ENCODE data around the gene SLC30A2. TPM values are rescaled to one million over a fixed set of nuclear protein-coding genes. Genes with fewer than 3 reads are reported as not detected.
A peak's percentile ranks its signal among the peaks of the same experiment; 100 is the strongest.

Gene SLC30A2
- total RNA-seq, 4 donors from 2014 or later = 0.14 TPM; not detected in 3

GRCh38 chr1:26055041-26055440 lies 9.1 kb upstream of the SLC30A2 start:
- Histone ChIP-seq H3K27ac (no peak overlapping the region), H3K4me1 (peaks cover 0 to 3% (median 0%) of the 10 kb centered on the region in 4 donors), H3K9me3 (no peaks in the 10 kb centered on the region), H3K4me3 (no peak overlapping the region), H3K36me3 (no peaks in the 10 kb centered on the region), H3K27me3 (peaks cover 14% of the 10 kb centered on the region)
- WGBS, 2 donors (ENCODE audit: low coverage in 1 of 2) = 80 to 83% methylated on average over 2 of the region's 2 CpGs
- in situ Hi-C loops (cut with MboI; ENCODE audit: low pct_ligation_motif_present in 1 of 4, low pct_unique_long_range_greater_than_20kb in 1 of 4, low sequenced_read_pairs in 3 of 4) (no loop called here), intact Hi-C loops (cut with DNase I; ENCODE audit: low total_unique reads) (no loop called here)
- no peak for DNase-seq
- TF ChIP-seq POLR2A (IDR thresholded peaks at IDR 0.05) (no peak), CTCF (IDR thresholded peaks at IDR 0.05) (no peak), EP300 (IDR thresholded peaks at IDR 0.05; ENCODE audit: low read depth) (no peak), POLR2AphosphoS5 (IDR thresholded peaks at IDR 0.05) (no peak)

- Histone ChIP-seq H3K4me1 (peaks cover 0 to 12% (median 4%) of the 10 kb centered on the region in 4 donors), H3K9me3 (no peaks in the 10 kb centered on the region), H3K27me3 (peaks cover 14% of the 10 kb centered on the region), H3K4me3 (no peak overlapping the region), H3K27ac (no peak overlapping the region), H3K36me3 (no peaks in the 10 kb centered on the region)
- no peak for DNase-seq
- intact Hi-C loops (cut with DNase I; ENCODE audit: low total_unique reads) (no loop called here), in situ Hi-C loops (cut with MboI; ENCODE audit: low pct_ligation_motif_present in 1 of 4, low pct_unique_long_range_greater_than_20kb in 1 of 4, low sequenced_read_pairs in 3 of 4) (no loop called here)
- no peak for TF ChIP-seq EP300 (IDR thresholded peaks at IDR 0.05; ENCODE audit: low read depth)
- no peak for TF ChIP-seq CTCF (IDR thresholded peaks at IDR 0.05)
- TF ChIP-seq POLR2A (IDR thresholded peaks at IDR 0.05) = no peak
- TF ChIP-seq POLR2AphosphoS5 (IDR thresholded peaks at IDR 0.05) = no peak
- 51 to 73% methylated on average over 7 to 16 of the region's 16 CpGs for WGBS, 2 donors (ENCODE audit: low coverage in 1 of 2)
Measured at GRCh38 chr1:26053718-26054560, 8.0 kb upstream of the SLC30A2 start.

- Histone ChIP-seq H3K9me3 (no peaks in the 10 kb centered on the region), H3K4me1 (peaks cover 0 to 30% (median 15%) of the 10 kb centered on the region in 4 donors), H3K4me3 (no peak overlapping the region), H3K27me3 (peaks cover 50% of the 10 kb centered on the region), H3K36me3 (no peaks in the 10 kb centered on the region), H3K27ac (no peak overlapping the region)
- in situ Hi-C loops (cut with MboI; ENCODE audit: low pct_ligation_motif_present in 1 of 4, low pct_unique_long_range_greater_than_20kb in 1 of 4, low sequenced_read_pairs in 3 of 4) (no loop called here), intact Hi-C loops (cut with DNase I; ENCODE audit: low total_unique reads) (no loop called here)
- 88 to 91% methylated on average over 3 to 6 of the region's 6 CpGs for WGBS, 2 donors (ENCODE audit: low coverage in 1 of 2)
- TF ChIP-seq EP300 (IDR thresholded peaks at IDR 0.05; ENCODE audit: low read depth) = no peak
- no peak for TF ChIP-seq POLR2A (IDR thresholded peaks at IDR 0.05)
- no peak for TF ChIP-seq POLR2AphosphoS5 (IDR thresholded peaks at IDR 0.05)
- TF ChIP-seq CTCF (IDR thresholded peaks at IDR 0.05) = no peak
- no peak for DNase-seq
Measured at GRCh38 chr1:26050248-26050640, 4.3 kb upstream of the SLC30A2 start.

- no peaks in the 10 kb centered on the region for H3K9me3 ChIP-seq
- DNase-seq = peak; percentile 62
- H3K36me3 ChIP-seq = no peaks in the 10 kb centered on the region
- H3K4me1 ChIP-seq = peaks cover 0 to 31% (median 15%) of the 10 kb centered on the region in 4 donors
- in situ Hi-C loops (cut with MboI; ENCODE audit: low pct_ligation_motif_present in 1 of 4, low pct_unique_long_range_greater_than_20kb in 1 of 4, low sequenced_read_pairs in 3 of 4) (loop anchor here (10.0 to 25.0 kb wide), 3 partner anchors 88 to 113 kb away; partner anchors contain the start of genes C1orf232 (in 2 of the 4), FAM110D (in 2 of the 4), ZNF593 (in 2 of the 4) and ZNF593OS (in 2 of the 4)), intact Hi-C loops (cut with DNase I; ENCODE audit: low total_unique reads) (no loop called here)
- H3K4me3 ChIP-seq = no peak overlapping the region
- peaks cover 56% of the 10 kb centered on the region for H3K27me3 ChIP-seq
- TF ChIP-seq CTCF (IDR thresholded peaks at IDR 0.05) (no peak), EP300 (IDR thresholded peaks at IDR 0.05; ENCODE audit: low read depth) (no peak), POLR2AphosphoS5 (IDR thresholded peaks at IDR 0.05) (no peak), POLR2A (IDR thresholded peaks at IDR 0.05) (no peak)
- peak overlapping the region in 1 of 4 donors; percentile 15 for H3K27ac ChIP-seq
- 51% methylated on average over 10 of the region's 10 CpGs; no CpG with 5 or more reads in 1 of the 2 donors for WGBS, 2 donors (ENCODE audit: low coverage in 1 of 2)
Measured at GRCh38 chr1:26049531-26050247, 3.8 kb upstream of the SLC30A2 start.

Data from transverse colon (tissue), 4 donors.